NK-92 (cell line): ENCODE measurements around the gene NFE2L1.

Experiments
- DNase-seq: peaks from one replicate; lab custom pipeline; 2025; ENCODE audit not compliant: unreplicated experiment; lab: John Stamatoyannopoulos, UW

Gene NFE2L1

DNA sequence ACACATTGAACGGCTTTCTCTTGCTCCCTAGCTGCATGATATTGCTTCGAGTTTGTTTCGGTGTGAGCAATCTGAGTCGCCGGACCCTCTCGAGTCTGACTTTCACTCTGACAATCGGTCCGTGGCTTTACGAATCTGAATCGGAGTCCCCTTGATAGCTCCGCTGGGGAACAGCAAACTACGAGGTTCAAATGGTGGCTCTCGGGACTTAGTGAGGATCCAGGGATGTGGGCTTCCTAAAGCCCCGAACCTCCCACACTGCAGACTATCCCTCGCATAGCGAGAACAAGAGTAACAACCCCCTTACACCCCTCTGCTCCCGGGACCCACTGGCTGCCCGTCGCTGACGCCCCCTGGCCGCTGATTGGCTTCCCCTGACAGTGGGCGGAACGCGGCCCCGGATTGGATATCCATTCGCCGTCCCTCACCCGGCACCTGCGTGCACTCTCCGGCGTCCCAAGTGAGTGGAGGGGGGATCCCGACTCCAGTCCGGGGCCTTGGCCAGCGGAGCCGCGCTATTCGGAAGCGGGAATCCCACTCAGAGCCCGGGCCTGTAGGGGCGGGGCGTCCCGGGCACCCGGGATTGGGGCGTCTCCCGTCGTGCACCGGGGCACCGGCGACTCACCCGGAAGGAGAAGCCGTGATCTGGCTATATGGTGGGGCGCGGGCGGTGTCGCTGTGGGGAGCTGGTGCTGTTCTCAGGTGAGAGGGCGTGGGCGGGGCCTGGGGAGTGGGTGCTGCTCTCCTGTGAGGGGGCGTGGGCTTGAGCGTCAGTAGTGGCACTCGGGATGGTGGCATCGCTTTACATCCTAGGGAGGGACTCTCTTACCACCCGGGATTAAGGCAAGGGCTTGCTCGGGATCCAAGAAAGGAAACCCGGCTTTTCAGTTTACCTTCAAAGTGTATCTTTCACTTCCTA, 59.2 kb downstream of the NFE2L1 start, which contains the start of gene SNX11:
TSS of gene SNX11 (plus strand) at position 630 of the 919 bp plus-strand sequence. CDS start 4,278 bp downstream, outside the sequence.
- DNase-seq = peak; percentile 44

DNA sequence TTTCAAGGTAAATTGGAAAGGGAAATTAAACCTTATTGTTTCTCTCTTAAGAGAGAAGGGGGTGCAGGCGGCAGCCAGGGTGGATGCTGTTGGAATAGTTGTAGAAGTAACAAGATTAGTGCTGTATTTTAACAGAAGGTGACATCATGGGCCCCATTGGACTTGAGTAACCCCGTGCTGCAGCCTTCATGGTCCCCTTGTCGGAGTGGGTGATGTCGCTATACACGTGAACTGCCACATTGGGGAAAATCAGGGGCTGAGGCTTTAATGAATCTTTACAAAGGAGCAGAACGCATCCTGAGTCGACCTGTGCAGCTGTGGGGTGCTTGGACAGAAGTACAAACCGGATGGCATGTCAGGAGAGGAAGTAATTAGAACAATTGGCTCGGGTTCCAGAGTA, 62.6 kb downstream of the NFE2L1 start:
- DNase-seq = no peak
